K562 (cell line): Measurements from ENCODE around the gene FMN2. TPM values are rescaled to one million over a fixed set of nuclear protein-coding genes. Genes with fewer than 3 reads are reported as not detected.

Source experiments
- ATAC-seq: fragments of 200-7000 bp; cut with Tn5 transposase; 3 replicates; pipeline ENCODE4 v1.9.1; 2020; ENCODE audit warnings: moderate library complexity
- BruUV-seq: library from RNA; stranded (reverse); fragments of 400-500 nt; replicated peaks from 2 replicates; lab custom pipeline; 2021; lab: Mats Ljungman, UMichigan
- CTCF ChIA-PET: fragments of 300-600 bp; formaldehyde crosslinking; extraction: SDS; loops from one replicate; lab custom pipeline; 2021; ENCODE audit warnings: low intra/inter-chr PET ratio; lab: Yijun Ruan, JAX
- POLR2A ChIA-PET: fragments of 300-600, 350-650 bp; sonication (Branson Sonifier 250); formaldehyde crosslinking; extraction: SDS; loops from one replicate; lab custom pipeline; 2021; ENCODE audit warnings: antibody characterized with exemption, inconsistent platforms; lab: Yijun Ruan, JAX
- DNase-seq, 4 experiments: peaks; one replicate each; pipeline versions ENCODE4 v3.0.0 to v3.0.0-alpha.2; 2011 to 2018; ENCODE audit warnings: low spot score in 3 of 4, mixed read lengths in 3 of 4; ENCODE audit errors: extremely low read depth in 1 of 4
- FAIRE-seq: peaks from 2 replicates; lab custom pipeline; 2011; peaks lifted over from hg19 to GRCh38; lab: Jason Lieb, UNC
- H2AFZ ChIP-seq: 2 replicates; pipeline ENCODE4 v1.6.0; 2011; ENCODE audit warnings: low read depth, low read length, control low read depth, inconsistent platforms
- H3K27ac ChIP-seq: fragments of 200-600 bp; 3 replicates; pipeline ENCODE4 v1.8.0; 2011; ENCODE audit warnings: low read depth, mild to moderate bottlenecking, control low read depth, inconsistent platforms, low read length, moderate library complexity, mixed read lengths; ENCODE audit errors: extremely low read depth
- H3K27me3 ChIP-seq, 2 experiments: fragments of 300-600 bp in 1 of 2; 2 replicates in 1 of 2; 3 replicates in 1 of 2; pipeline versions ENCODE4 v1.6.0 to v1.8.0; 2011; ENCODE audit warnings: inconsistent platforms in 2 of 2, low read length in 2 of 2, mild to moderate bottlenecking in 1 of 2, mixed read lengths in 1 of 2, moderate library complexity in 1 of 2; ENCODE audit not compliant: control insufficient read depth in 2 of 2, insufficient read depth in 2 of 2
- H3K36me3 ChIP-seq: fragments of 300-600 bp; 3 replicates; pipeline ENCODE4 v1.8.0; 2011; ENCODE audit warnings: mild to moderate bottlenecking, low read length, inconsistent platforms; ENCODE audit not compliant: control insufficient read depth, insufficient read depth
- H3K4me1 ChIP-seq, 2 experiments: fragments of 200-600 bp in 1 of 2; replicated peaks in 1 of 2; 2 replicates in 1 of 2; 3 replicates in 1 of 2; pipeline versions ENCODE4 v1.5.1 to v1.8.0; 2011; ENCODE audit warnings: inconsistent platforms in 2 of 2, low read length in 2 of 2, mild to moderate bottlenecking in 1 of 2, mixed read lengths in 1 of 2, moderate library complexity in 1 of 2; ENCODE audit not compliant: control insufficient read depth in 2 of 2, insufficient read depth in 2 of 2
- H3K4me2 ChIP-seq: 2 replicates; pipeline ENCODE4 v1.6.1; 2011; ENCODE audit warnings: low read length, control low read depth, inconsistent platforms, mixed read lengths; ENCODE audit not compliant: insufficient read depth
- H3K4me3 ChIP-seq: fragments of 200-600 bp; sonication (generic), shearing (Covaris generic); 2 replicates; pipeline ENCODE4 v1.5.1; 2016; ENCODE audit warnings: control low read depth, inconsistent platforms
- H3K79me2 ChIP-seq: fragments of 200-600 bp; 3 replicates; pipeline ENCODE4 v1.8.0; 2011; ENCODE audit warnings: low read length, inconsistent platforms; ENCODE audit not compliant: control insufficient read depth, insufficient read depth
- H3K9ac ChIP-seq, 2 experiments: 2 replicates each; pipeline versions ENCODE4 v1.6.0 to v1.6.1; 2011; ENCODE audit warnings: low read depth in 2 of 2, low read length in 2 of 2, control low read depth in 1 of 2, inconsistent platforms in 1 of 2, mild to moderate bottlenecking in 1 of 2, mixed read lengths in 1 of 2; ENCODE audit not compliant: insufficient read depth in 1 of 2
- H3K9me1 ChIP-seq: one replicate; pipeline ENCODE4 v1.6.0; 2011; ENCODE audit warnings: inconsistent platforms, mild to moderate bottlenecking, low read length, moderate library complexity; ENCODE audit not compliant: control insufficient read depth, insufficient read depth
- H3K9me3 ChIP-seq: replicated peaks from 2 replicates; pipeline ENCODE4 v1.5.1; 2011; ENCODE audit warnings: low read depth, low read length, inconsistent platforms; ENCODE audit not compliant: control insufficient read depth, insufficient read depth
- H4K20me1 ChIP-seq: replicated peaks from 2 replicates; pipeline ENCODE4 v1.6.1; 2011; ENCODE audit warnings: low read length, inconsistent platforms, mixed read lengths; ENCODE audit not compliant: control insufficient read depth, insufficient read depth
- ARNT ChIP-seq, 2 experiments: fragments of 450-650 bp; IDR thresholded peaks; 2 replicates each; pipeline ENCODE4 v1.6.1; 2016; ENCODE audit warnings: mild to moderate bottlenecking in 1 of 2
- GATAD2B ChIP-seq: fragments of 450-650 bp; IDR thresholded peaks from 2 replicates; pipeline ENCODE4 v1.6.1; 2017; ENCODE audit warnings: mild to moderate bottlenecking, borderline replicate concordance
- HNRNPUL1 ChIP-seq: fragments of 200-400 bp; formaldehyde crosslinking; IDR thresholded peaks from 2 replicates; pipeline ENCODE4 v1.6.1; 2017; ENCODE audit warnings: low read length
- JUNB ChIP-seq: fragments of 450-650 bp; formaldehyde crosslinking; conservative IDR thresholded peaks from 2 replicates; pipeline ENCODE4 v1.4.0; 2020; ENCODE audit warnings: mild to moderate bottlenecking
- KDM4B ChIP-seq, 2 experiments: fragments of 450-650 bp in 1 of 2; sonication (generic) in 1 of 2; IDR thresholded peaks; 2 replicates each; pipeline ENCODE4 v1.6.1; 2016 to 2017; ENCODE audit warnings: borderline replicate concordance in 2 of 2, antibody characterized with exemption in 1 of 2, low read depth in 1 of 2, mild to moderate bottlenecking in 1 of 2
- MAFG ChIP-seq: fragments of 450-650 bp; conservative IDR thresholded peaks from 2 replicates; pipeline ENCODE4 v1.6.1; 2016; ENCODE audit warnings: missing genetic modification characterization, missing compliant biosample characterization
- MAFK ChIP-seq: IDR thresholded peaks from 2 replicates; pipeline ENCODE4 v1.6.1; 2011; ENCODE audit warnings: low read length, improper control_type of control experiment
- MECOM ChIP-seq: fragments of 250-450 bp; sonication (Bioruptor Pico); IDR thresholded peaks from 2 replicates; pipeline ENCODE4 v1.8.0; 2022; ENCODE audit warnings: inconsistent platforms
- NELFE ChIP-seq: IDR thresholded peaks from 2 replicates; pipeline ENCODE4 v1.6.1; 2011; ENCODE audit warnings: mild to moderate bottlenecking; ENCODE audit not compliant: insufficient read depth, insufficient read length
- PRMT5 ChIP-seq: sonication (generic); formaldehyde crosslinking; IDR thresholded peaks from 2 replicates; pipeline ENCODE4 v1.5.0; 2020; ENCODE audit warnings: missing genetic modification reagents
- SAFB ChIP-seq: fragments of 200-400 bp; formaldehyde crosslinking; IDR thresholded peaks from 2 replicates; pipeline ENCODE4 v1.6.1; 2017; ENCODE audit warnings: low read depth, low read length, borderline replicate concordance
- SMARCC2 ChIP-seq: fragments of 450-650 bp; IDR thresholded peaks from 2 replicates; pipeline ENCODE4 v1.6.1; 2017; ENCODE audit warnings: antibody characterized with exemption, moderate library complexity, mild to moderate bottlenecking, low read depth
- SNIP1 ChIP-seq: fragments of 450-650 bp; IDR thresholded peaks from 2 replicates; pipeline ENCODE4 v1.7.1; 2017; ENCODE audit warnings: low read depth, mild to moderate bottlenecking
- TAF7 ChIP-seq: fragments of 450-650 bp; IDR thresholded peaks from 2 replicates; pipeline ENCODE4 v1.6.1; 2016; ENCODE audit warnings: missing genetic modification characterization, missing compliant biosample characterization
- ZBTB17 ChIP-seq: fragments of 450-650 bp; formaldehyde crosslinking; IDR thresholded peaks from 2 replicates; pipeline ENCODE4 v1.4.0; 2020; ENCODE audit warnings: mild to moderate bottlenecking
- ZNF232 ChIP-seq: sonication (generic); formaldehyde crosslinking; IDR thresholded peaks from 2 replicates; pipeline ENCODE4 v1.8.0; 2022; ENCODE audit warnings: mild to moderate bottlenecking, missing genetic modification reagents
- ZNF316 ChIP-seq: fragments of 450-650 bp; IDR thresholded peaks from 2 replicates; pipeline ENCODE4 v1.6.1; 2016
- WGBS: fragments of 100-300 bp; shearing (Covaris generic); methylation state at CpG from one replicate; pipeline ENCODE4 v1.1.6; 2016; ENCODE audit warnings: low coverage, mixed read lengths; ENCODE audit not compliant: insufficient coverage; ENCODE audit errors: missing lambda C conversion rate; 5-methylcytosine and 5-hydroxymethylcytosine counted together
- in situ Hi-C: fragments of 300-500 bp; cut with MboI; formaldehyde crosslinking; loops from 4 replicates; pipeline ENCODE4 v1.15.0; 2018; ENCODE audit warnings: inconsistent platforms, mixed read lengths
- intact Hi-C: fragments of 100-400 bp; cut with micrococcal nuclease; formaldehyde crosslinking; loops from 2 replicates; pipeline ENCODE4 v1.14.2; 2022
- polyA plus RNA-seq, 8 experiments: library from polyadenylated mRNA; depleted of rRNA in 4 of 8; stranded (reverse) in 5 of 8; unstranded in 3 of 8; fragments of >200 nt; fragmentation: Nextera tagmentation in 2 of 8; fragmentation: Illumina TruSeq in 1 of 8; extraction: Ambion mirVana in 2 of 8; extraction: Trizol in 1 of 8; gene quantifications; 2 replicates each; pipeline versions ENCODE4 v1.2.1 to v1.2.3, GENCODE V29; 2011 to 2014; ENCODE audit warnings: inconsistent platforms in 1 of 8, missing spikeins in 1 of 8
- total RNA-seq, 7 experiments: library from RNA; depleted of rRNA in 6 of 7; stranded (reverse); fragments of >200 nt in 6 of 7; fragmentation: Illumina TruSeq in 2 of 7; extraction: Trizol in 2 of 7; gene quantifications; 2 replicates each; pipeline versions ENCODE4 v1.2.1 to v1.2.3, GENCODE V29; 2011 to 2021; ENCODE audit warnings: low replicate concordance in 1 of 7
- TF ChIP-seq, protein P1 (sequence below): fragments of 450-650 bp; IDR thresholded peaks from 2 replicates; pipeline ENCODE4 v1.6.1; 2016; ENCODE audit warnings: low read depth
- TF ChIP-seq, protein P2 (sequence below): sonication (generic); formaldehyde crosslinking; IDR thresholded peaks from 2 replicates; pipeline ENCODE4 v1.9.0; 2022; ENCODE audit warnings: mild to moderate bottlenecking, missing genetic modification reagents

FMN2 gene
- total and polyA plus RNA-seq, 9 of the 15 experiments (the other 6 are each of a cell fraction or from before 2014, with no cell fraction given): 0.15 to 0.45 (median 0.16) TPM; not detected in 3

DNA sequence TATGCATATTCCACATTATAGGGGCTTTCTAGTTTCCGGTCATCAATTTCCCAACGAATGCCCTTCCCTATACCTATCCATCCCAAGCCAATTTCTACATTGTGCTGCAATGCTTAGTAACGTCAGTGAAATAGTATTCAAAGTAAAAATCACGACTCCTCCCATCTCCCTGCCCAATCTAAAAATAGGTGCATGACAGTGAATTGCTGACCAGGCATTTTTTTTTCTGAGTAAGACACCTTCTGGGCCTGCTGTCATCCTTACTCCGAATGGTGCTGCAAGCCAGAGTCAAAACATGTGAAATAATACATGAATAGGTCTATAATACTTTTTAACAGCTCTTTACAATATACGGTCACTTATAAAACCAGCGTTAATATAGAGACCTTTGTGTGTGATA is 400.1 kb downstream of the FMN2 start:
- BruUV-seq: no TSS peak
- no peaks in the 10 kb centered on the region for H3K79me2 ChIP-seq
- no peak overlapping the region for H3K4me2 ChIP-seq
- no peaks in the 10 kb centered on the region for H3K27me3 ChIP-seq
- H3K9ac ChIP-seq: no peak overlapping the region
- no peaks in the 10 kb centered on the region for H3K36me3 ChIP-seq
- FAIRE-seq: no peak
- H3K9me1 ChIP-seq: no peaks in the 10 kb centered on the region
- in situ Hi-C loops: no loop called here
- H3K9me3 ChIP-seq: no peaks in the 10 kb centered on the region
- DNase-seq: no peak
- ChIA-PET CTCF (no interaction called here), POLR2A (no interaction called here)
- intact Hi-C loops: loop anchor here (2.0 kb wide), 1 partner anchor 37 kb away; no protein-coding TSS in a partner anchor
- no peak for ATAC-seq
- WGBS: 8% methylated on average over 7 of the region's 7 CpGs
- H4K20me1 ChIP-seq: no peaks in the 10 kb centered on the region
- no peak overlapping the region for H3K4me3 ChIP-seq
- H2AFZ ChIP-seq: no peak overlapping the region
- no peak overlapping the region for H3K27ac ChIP-seq
- peaks cover 0 to 10% of the 10 kb centered on the region in 2 experiments; a peak in 2 of 5 replicates for H3K4me1 ChIP-seq
- TF ChIP-seq NELFE (no peak), ZBTB17 (CRISPR knock-in tag) (no peak), GATAD2B (no peak), PRMT5 (no peak), MAFK (peak; percentile 95), MAFG (peak; percentile 90), ARNT (IDR thresholded peaks at IDR 0.05) (no peak), ZNF316 (peak; percentile 90), TAF7 (tag) (no peak), SMARCC2 (no peak), MECOM (CRISPR knock-in tag) (no peak), JUNB (no peak), SAFB (no peak), ZNF232 (CRISPR knock-in tag) (no peak), HNRNPUL1 (no peak), SNIP1 (no peak), KDM4B (IDR thresholded peaks at IDR 0.05; ENCODE audit: borderline replicate concordance in 2 of 2, low read depth in 1 of 2) (no peak)
- TF ChIP-seq, protein P1, sequence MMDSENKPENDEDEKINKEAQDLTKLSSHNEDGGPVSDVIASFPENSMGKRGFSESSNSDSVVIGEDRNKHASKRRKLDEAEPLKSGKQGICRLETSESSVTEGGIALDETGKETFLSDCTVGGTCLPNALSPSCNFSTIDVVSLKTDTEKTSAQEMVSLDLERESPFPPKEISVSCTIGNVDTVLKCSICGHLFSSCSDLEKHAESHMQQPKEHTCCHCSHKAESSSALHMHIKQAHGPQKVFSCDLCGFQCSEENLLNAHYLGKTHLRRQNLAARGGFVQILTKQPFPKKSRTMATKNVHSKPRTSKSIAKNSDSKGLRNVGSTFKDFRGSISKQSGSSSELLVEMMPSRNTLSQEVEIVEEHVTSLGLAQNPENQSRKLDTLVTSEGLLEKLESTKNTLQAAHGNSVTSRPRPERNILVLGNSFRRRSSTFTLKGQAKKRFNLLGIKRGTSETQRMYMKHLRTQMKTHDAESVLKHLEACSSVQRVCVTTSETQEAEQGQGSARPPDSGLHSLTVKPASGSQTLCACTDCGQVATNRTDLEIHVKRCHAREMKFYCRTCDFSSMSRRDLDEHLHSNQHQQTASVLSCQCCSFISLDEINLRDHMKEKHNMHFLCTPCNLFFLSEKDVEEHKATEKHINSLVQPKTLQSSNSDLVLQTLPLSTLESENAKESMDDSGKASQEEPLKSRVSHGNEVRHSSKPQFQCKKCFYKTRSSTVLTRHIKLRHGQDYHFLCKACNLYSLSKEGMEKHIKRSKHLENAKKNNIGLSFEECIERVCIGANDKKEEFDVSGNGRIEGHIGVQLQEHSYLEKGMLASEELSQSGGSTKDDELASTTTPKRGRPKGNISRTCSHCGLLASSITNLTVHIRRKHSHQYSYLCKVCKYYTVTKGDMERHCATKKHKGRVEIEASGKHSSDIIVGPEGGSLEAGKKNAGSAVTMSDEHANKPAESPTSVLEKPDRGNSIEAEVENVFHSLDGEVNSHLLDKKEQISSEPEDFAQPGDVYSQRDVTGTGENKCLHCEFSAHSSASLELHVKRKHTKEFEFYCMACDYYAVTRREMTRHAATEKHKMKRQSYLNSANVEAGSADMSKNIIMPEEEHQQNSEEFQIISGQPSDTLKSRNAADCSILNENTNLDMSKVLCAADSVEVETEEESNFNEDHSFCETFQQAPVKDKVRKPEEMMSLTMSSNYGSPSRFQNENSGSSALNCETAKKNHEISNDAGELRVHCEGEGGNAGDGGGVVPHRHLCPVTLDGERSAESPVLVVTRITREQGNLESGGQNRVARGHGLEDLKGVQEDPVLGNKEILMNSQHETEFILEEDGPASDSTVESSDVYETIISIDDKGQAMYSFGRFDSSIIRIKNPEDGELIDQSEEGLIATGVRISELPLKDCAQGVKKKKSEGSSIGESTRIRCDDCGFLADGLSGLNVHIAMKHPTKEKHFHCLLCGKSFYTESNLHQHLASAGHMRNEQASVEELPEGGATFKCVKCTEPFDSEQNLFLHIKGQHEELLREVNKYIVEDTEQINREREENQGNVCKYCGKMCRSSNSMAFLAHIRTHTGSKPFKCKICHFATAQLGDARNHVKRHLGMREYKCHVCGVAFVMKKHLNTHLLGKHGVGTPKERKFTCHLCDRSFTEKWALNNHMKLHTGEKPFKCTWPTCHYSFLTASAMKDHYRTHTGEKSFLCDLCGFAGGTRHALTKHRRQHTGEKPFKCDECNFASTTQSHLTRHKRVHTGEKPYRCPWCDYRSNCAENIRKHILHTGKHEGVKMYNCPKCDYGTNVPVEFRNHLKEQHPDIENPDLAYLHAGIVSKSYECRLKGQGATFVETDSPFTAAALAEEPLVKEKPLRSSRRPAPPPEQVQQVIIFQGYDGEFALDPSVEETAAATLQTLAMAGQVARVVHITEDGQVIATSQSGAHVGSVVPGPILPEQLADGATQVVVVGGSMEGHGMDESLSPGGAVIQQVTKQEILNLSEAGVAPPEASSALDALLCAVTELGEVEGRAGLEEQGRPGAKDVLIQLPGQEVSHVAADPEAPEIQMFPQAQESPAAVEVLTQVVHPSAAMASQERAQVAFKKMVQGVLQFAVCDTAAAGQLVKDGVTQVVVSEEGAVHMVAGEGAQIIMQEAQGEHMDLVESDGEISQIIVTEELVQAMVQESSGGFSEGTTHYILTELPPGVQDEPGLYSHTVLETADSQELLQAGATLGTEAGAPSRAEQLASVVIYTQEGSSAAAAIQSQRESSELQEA: no peak
- TF ChIP-seq, protein P2, sequence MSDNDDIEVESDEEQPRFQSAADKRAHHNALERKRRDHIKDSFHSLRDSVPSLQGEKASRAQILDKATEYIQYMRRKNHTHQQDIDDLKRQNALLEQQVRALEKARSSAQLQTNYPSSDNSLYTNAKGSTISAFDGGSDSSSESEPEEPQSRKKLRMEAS (CRISPR knock-in tag): no peak
